A172 (cell line): ENCODE measurements around the gene RSPO4. TPM values are rescaled to one million over a fixed set of nuclear protein-coding genes. Genes with fewer than 3 reads are reported as not detected.
A peak's percentile ranks its signal among the peaks of the same experiment; 100 is the strongest.

Source experiments
- DNase-seq: peaks from one replicate; pipeline ENCODE4 v3.0.0-alpha.2; 2015; ENCODE audit warnings: low spot score
- total RNA-seq: library from RNA; depleted of rRNA; stranded (reverse); fragments of >200 nt; shearing (Covaris generic); gene quantifications from 2 replicates; pipeline ENCODE4 v1.2.3, GENCODE V29; 2014

RSPO4 gene
- total RNA-seq, 1 experiment from 2014 or later: not detected

- DNase-seq: peak; percentile 48
Measured at GRCh38 chr20:967796-968742, 34.0 kb downstream of the RSPO4 start.

GRCh38 chr20:965956-966355 is 36.2 kb downstream of the RSPO4 start:
- DNase-seq: no peak

GRCh38 chr20:963795-964194 is 38.3 kb downstream of the RSPO4 start:
- no peak for DNase-seq

- no peak for DNase-seq
Measured at GRCh38 chr20:962683-963082, 39.4 kb downstream of the RSPO4 start.

GRCh38 chr20:962223-962622 is 39.9 kb downstream of the RSPO4 start:
- no peak for DNase-seq

GRCh38 chr20:961768-962167 is 40.3 kb downstream of the RSPO4 start:
- no peak for DNase-seq

GRCh38 chr20:959996-960615 is 42.0 kb downstream of the RSPO4 start:
- DNase-seq: no peak

- DNase-seq: no peak
Measured at GRCh38 chr20:958936-959815, 42.9 kb downstream of the RSPO4 start.

GRCh38 chr20:957544-957943 is 44.6 kb downstream of the RSPO4 start:
- no peak for DNase-seq

GRCh38 chr20:956330-956951 is 45.7 kb downstream of the RSPO4 start:
- DNase-seq: peak; percentile 60

- DNase-seq: no peak
Measured at GRCh38 chr20:955656-956055, 46.5 kb downstream of the RSPO4 start.

GRCh38 chr20:955111-955510 is 47.0 kb downstream of the RSPO4 start:
- no peak for DNase-seq

- DNase-seq: no peak
Measured at GRCh38 chr20:953742-954141, 48.4 kb downstream of the RSPO4 start.

- peak; percentile 44 for DNase-seq
Measured at GRCh38 chr20:952196-952795, 49.8 kb downstream of the RSPO4 start.

- DNase-seq: no peak
Measured at GRCh38 chr20:951384-952169, 50.5 kb downstream of the RSPO4 start.

- no peak for DNase-seq
Measured at GRCh38 chr20:949717-950116, 52.4 kb downstream of the RSPO4 start.

- no peak for DNase-seq
Measured at GRCh38 chr20:946826-947225, 55.3 kb downstream of the RSPO4 start.

GRCh38 chr20:945841-946240 is 56.3 kb downstream of the RSPO4 start:
- no peak for DNase-seq

GRCh38 chr20:944774-945410 is 57.2 kb downstream of the RSPO4 start:
- DNase-seq: no peak

- no peak for DNase-seq
Measured at GRCh38 chr20:944148-944547, 58.0 kb downstream of the RSPO4 start.
